HG02678 (cell line): ENCODE results near the gene ZNF276.

ENCODE experiments used
- ATAC-seq: cut with Tn5 transposase; IDR thresholded peaks from one replicate; pipeline ENCODE4 v1.9.1; 2021; ENCODE audit warnings: mild to moderate bottlenecking, moderate library complexity; ENCODE audit not compliant: unreplicated experiment

Gene ZNF276

DNA sequence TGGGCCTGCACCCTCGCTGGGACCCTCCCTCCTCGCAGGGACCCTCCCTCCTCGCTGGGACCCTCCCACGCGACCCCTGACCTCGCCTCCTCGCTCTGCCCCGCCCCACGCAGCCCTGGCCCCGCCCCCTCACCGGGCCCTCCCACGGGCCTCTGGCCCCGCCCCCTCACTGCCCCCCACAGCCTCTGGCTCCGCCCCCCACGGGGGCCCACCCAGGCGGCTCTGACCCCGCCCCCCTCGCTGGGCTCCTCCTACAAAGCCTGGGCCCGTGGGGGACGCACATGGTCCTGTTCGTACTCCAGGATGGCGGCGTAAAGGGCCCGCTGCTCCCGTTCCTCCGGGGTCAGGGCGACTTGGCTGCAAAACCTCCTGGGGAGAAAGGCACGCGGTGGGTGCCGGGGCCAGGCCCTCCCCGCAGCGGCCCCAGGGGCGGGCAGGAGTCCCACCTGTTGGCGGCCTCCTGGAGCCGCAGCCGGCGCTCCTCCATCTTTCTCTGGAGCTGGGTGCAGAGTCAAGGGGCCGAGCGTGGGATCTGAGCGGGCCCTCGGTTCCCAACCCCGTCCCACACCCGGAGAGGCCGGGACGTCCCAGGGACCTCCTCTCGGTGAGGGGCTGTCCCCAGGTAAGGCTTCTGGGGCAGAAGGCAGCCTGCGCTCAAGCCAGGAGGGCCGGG lies 9.6 kb upstream of the ZNF276 start:
- peak; percentile 47 for ATAC-seq

- no peak for ATAC-seq
These were observed 9.0 kb upstream of the ZNF276 start for GRCh38 chr16:89712274-89712781.

- ATAC-seq = no peak
These were observed 4.8 kb upstream of the ZNF276 start for GRCh38 chr16:89716493-89716892.

GRCh38 chr16:89716916-89717687 lies 4.2 kb upstream of the ZNF276 start:
- ATAC-seq = no peak

GRCh38 chr16:89717688-89718505 lies 3.4 kb upstream of the ZNF276 start:
- no peak for ATAC-seq

DNA sequence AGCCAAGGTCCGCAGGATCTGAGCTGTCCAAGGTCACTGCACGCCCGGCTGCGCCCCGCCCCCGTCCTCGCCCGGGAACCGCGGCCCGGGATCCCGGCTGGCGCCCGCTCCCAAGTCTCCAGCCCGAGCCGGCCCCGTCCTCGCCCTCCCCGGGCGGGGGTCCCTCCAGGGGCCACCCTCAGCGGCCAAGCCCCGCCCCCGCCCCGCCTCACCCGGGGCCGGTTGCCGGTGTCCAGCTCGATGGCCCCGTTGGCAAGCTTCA lies 855 bp upstream of the ZNF276 start:
- ATAC-seq = peak; percentile 14

- peak; percentile 34 for ATAC-seq
These were observed 432 bp downstream of the ZNF276 start for GRCh38 chr16:89721546-89722391.

DNA sequence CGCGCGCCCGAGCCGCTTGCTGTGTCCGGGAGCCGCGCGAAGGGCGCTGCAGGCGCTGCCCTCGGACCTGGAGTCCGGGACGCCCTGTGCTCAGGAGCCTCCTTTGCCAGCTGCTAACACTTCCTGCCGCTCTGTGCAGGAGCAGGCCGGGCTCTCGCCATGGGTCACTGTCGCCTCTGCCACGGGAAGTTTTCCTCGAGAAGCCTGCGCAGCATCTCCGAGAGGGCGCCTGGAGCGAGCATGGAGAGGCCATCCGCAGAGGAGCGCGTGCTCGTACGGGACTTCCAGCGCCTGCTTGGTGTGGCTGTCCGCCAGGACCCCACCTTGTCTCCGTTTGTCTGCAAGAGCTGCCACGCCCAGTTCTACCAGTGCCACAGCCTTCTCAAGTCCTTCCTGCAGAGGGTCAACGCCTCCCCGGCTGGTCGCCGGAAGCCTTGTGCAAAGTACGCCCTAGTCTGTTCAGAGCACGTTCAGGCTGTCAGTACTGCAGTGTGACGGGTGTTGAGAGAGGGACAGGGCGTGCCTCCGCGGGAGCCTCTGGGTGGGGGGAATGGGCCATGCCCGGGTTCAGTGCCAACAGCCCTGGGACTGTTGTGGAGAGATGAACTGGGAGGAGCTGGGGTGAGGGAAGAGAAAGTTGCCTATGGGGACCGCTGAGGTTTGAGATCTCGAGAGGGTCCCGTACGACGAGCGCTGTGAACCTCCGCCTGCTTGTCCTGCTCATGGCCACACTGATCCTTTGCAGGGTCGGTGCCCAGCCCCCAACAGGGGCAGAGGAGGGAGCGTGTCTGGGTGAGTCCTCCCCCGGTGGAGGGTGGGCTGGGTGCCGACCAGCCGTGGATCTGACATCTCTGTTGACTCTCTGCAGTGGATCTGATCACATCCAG lies 1.3 kb downstream of the ZNF276 start:
- ATAC-seq = peak; percentile 17

- ATAC-seq = no peak
These were observed 2.2 kb downstream of the ZNF276 start for GRCh38 chr16:89723279-89724250.

GRCh38 chr16:89727406-89728120 lies 6.2 kb downstream of the ZNF276 start:
- ATAC-seq = no peak

GRCh38 chr16:89729293-89729692 lies 8.0 kb downstream of the ZNF276 start:
- no peak for ATAC-seq

GRCh38 chr16:89729863-89730593 lies 8.7 kb downstream of the ZNF276 start:
- ATAC-seq = no peak

GRCh38 chr16:89730610-89731234 lies 9.4 kb downstream of the ZNF276 start:
- ATAC-seq = no peak

GRCh38 chr16:89732142-89732917 lies 11.0 kb downstream of the ZNF276 start:
- ATAC-seq = no peak

- ATAC-seq = no peak
These were observed 11.5 kb downstream of the ZNF276 start for GRCh38 chr16:89732918-89733242.

GRCh38 chr16:89733322-89733721 lies 12.0 kb downstream of the ZNF276 start:
- no peak for ATAC-seq
